ENCODE results near the gene ANKS6. TPM values are rescaled to one million over a fixed set of nuclear protein-coding genes. Genes with fewer than 3 reads are reported as not detected.

Gene ANKS6
- total RNA-seq, 4 donors from 2014 or later = 18.3 to 35.9 (median 29.3) TPM

- no peak for DNase-seq
- H3K27ac ChIP-seq = no peak overlapping the region
- in situ Hi-C loops (cut with MboI; ENCODE audit: low pct_ligation_motif_present in 1 of 4, low pct_unique_long_range_greater_than_20kb in 1 of 4, low sequenced_read_pairs in 3 of 4) = no loop called here
- peaks cover 0 to 2% (median 0%) of the 10 kb centered on the region in 4 donors for H3K36me3 ChIP-seq
- no peaks in the 10 kb centered on the region for H3K4me1 ChIP-seq
- no peak for TF ChIP-seq EP300 (IDR thresholded peaks at IDR 0.05; ENCODE audit: low read depth)
- TF ChIP-seq CTCF (IDR thresholded peaks at IDR 0.05) = no peak
- no peak for TF ChIP-seq POLR2AphosphoS5 (IDR thresholded peaks at IDR 0.05)
- TF ChIP-seq POLR2A (IDR thresholded peaks at IDR 0.05) = no peak
- no peaks in the 10 kb centered on the region for H3K9me3 ChIP-seq
- no peak overlapping the region for H3K4me3 ChIP-seq
- H3K27me3 ChIP-seq = no peaks in the 10 kb centered on the region
- WGBS, 2 donors (ENCODE audit: low coverage in 1 of 2) = 98% methylated on average over 3 of the region's 3 CpGs; no CpG with 5 or more reads in 1 of the 2 donors
- intact Hi-C loops (cut with DNase I; ENCODE audit: low total_unique reads) = no loop called here
These were observed 27.4 kb upstream of the ANKS6 start for GRCh38 chr9:98823666-98824334.

- WGBS, 2 donors (ENCODE audit: low coverage in 1 of 2) = 86 to 96% methylated on average over 6 of the region's 6 CpGs
- H3K36me3 ChIP-seq = no peaks in the 10 kb centered on the region
- no peaks in the 10 kb centered on the region for H3K27me3 ChIP-seq
- H3K9me3 ChIP-seq = no peaks in the 10 kb centered on the region
- no peaks in the 10 kb centered on the region for H3K4me1 ChIP-seq
- DNase-seq = no peak
- H3K27ac ChIP-seq = no peak overlapping the region
- H3K4me3 ChIP-seq = no peak overlapping the region
- TF ChIP-seq CTCF (IDR thresholded peaks at IDR 0.05) = no peak
- no peak for TF ChIP-seq EP300 (IDR thresholded peaks at IDR 0.05; ENCODE audit: low read depth)
- no peak for TF ChIP-seq POLR2A (IDR thresholded peaks at IDR 0.05)
- TF ChIP-seq POLR2AphosphoS5 (IDR thresholded peaks at IDR 0.05) = no peak
- in situ Hi-C loops (cut with MboI; ENCODE audit: low pct_ligation_motif_present in 1 of 4, low pct_unique_long_range_greater_than_20kb in 1 of 4, low sequenced_read_pairs in 3 of 4) = no loop called here
- intact Hi-C loops (cut with DNase I; ENCODE audit: low total_unique reads) = no loop called here
These were observed 26.3 kb upstream of the ANKS6 start for GRCh38 chr9:98822661-98823060.

GRCh38 chr9:98821831-98822230 is 25.5 kb upstream of the ANKS6 start:
- no peak for TF ChIP-seq POLR2A (IDR thresholded peaks at IDR 0.05)
- no peak for TF ChIP-seq POLR2AphosphoS5 (IDR thresholded peaks at IDR 0.05)
- TF ChIP-seq EP300 (IDR thresholded peaks at IDR 0.05; ENCODE audit: low read depth) = no peak
- TF ChIP-seq CTCF (IDR thresholded peaks at IDR 0.05) = no peak
- no peak overlapping the region for H3K4me3 ChIP-seq
- no peak for DNase-seq
- in situ Hi-C loops (cut with MboI; ENCODE audit: low pct_ligation_motif_present in 1 of 4, low pct_unique_long_range_greater_than_20kb in 1 of 4, low sequenced_read_pairs in 3 of 4) = no loop called here
- H3K4me1 ChIP-seq = no peaks in the 10 kb centered on the region
- WGBS, 2 donors (ENCODE audit: low coverage in 1 of 2) = 92% methylated on average over 2 of the region's 2 CpGs; no CpG with 5 or more reads in 1 of the 2 donors
- intact Hi-C loops (cut with DNase I; ENCODE audit: low total_unique reads) = no loop called here
- no peaks in the 10 kb centered on the region for H3K27me3 ChIP-seq
- no peaks in the 10 kb centered on the region for H3K9me3 ChIP-seq
- no peak overlapping the region for H3K27ac ChIP-seq
- H3K36me3 ChIP-seq = no peaks in the 10 kb centered on the region

GRCh38 chr9:98819231-98819630 is 22.9 kb upstream of the ANKS6 start:
- no peak for TF ChIP-seq POLR2AphosphoS5 (IDR thresholded peaks at IDR 0.05)
- TF ChIP-seq CTCF (IDR thresholded peaks at IDR 0.05) = no peak
- no peak for TF ChIP-seq POLR2A (IDR thresholded peaks at IDR 0.05)
- TF ChIP-seq EP300 (IDR thresholded peaks at IDR 0.05; ENCODE audit: low read depth) = no peak
- no peak for DNase-seq
- H3K36me3 ChIP-seq = no peaks in the 10 kb centered on the region
- WGBS, 2 donors (ENCODE audit: low coverage in 1 of 2) = 93 to 94% methylated on average over 3 of the region's 3 CpGs
- in situ Hi-C loops (cut with MboI; ENCODE audit: low pct_ligation_motif_present in 1 of 4, low pct_unique_long_range_greater_than_20kb in 1 of 4, low sequenced_read_pairs in 3 of 4) = no loop called here
- H3K9me3 ChIP-seq = no peaks in the 10 kb centered on the region
- no peak overlapping the region for H3K4me3 ChIP-seq
- no peaks in the 10 kb centered on the region for H3K27me3 ChIP-seq
- H3K4me1 ChIP-seq = no peaks in the 10 kb centered on the region
- no peak overlapping the region for H3K27ac ChIP-seq
- intact Hi-C loops (cut with DNase I; ENCODE audit: low total_unique reads) = no loop called here

Measured in transverse colon (tissue), 4 donors.